ENCODE results near the gene NACC2. TPM values are rescaled to one million over a fixed set of nuclear protein-coding genes. Genes with fewer than 3 reads are reported as not detected.

The NACC2 gene
- total and polyA plus RNA-seq, 2 of the 8 experiments (the other 6 are each of a cell fraction or from before 2014, with no cell fraction given) = 8.3 to 14.0 TPM

DNA sequence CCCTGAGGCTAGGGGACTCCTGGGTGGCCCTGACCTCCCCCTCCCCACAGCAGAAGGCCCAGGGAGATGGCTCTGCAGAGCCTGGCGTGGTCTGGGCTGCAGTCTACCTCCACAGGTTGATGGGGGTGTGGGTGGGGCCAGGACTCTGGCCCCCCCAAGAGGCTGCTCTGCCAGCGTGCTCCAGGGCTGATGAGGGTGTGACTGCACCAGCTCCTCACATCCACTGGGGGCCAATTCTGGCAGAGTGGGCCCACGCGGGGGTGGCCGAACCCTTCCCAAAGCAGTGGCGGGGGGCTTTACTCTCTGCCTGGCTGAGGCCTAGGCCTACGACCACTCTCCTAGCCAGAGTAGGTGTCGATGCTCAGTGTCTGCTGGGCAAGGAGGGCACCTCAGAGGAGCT lies 105.9 kb downstream of the NACC2 start:
- no peaks in the 10 kb centered on the region for H3K79me2 ChIP-seq (ENCODE audit: control insufficient read depth in 1 of 2, insufficient read depth in 2 of 2, low read length in 2 of 2)
- H4K5ac ChIP-seq (ENCODE audit: insufficient read length, low read depth, low read length) = no peak overlapping the region
- H2BK15ac ChIP-seq (ENCODE audit: low read length) = no peak overlapping the region
- H2AK5ac ChIP-seq (ENCODE audit: low read depth, low read length) = no peak overlapping the region
- ChIA-PET POLR2A (ENCODE audit: partially characterized antibody) (interaction anchor here (0.8 to 1.4 kb wide), 3 partner anchors 9 to 62 kb away, joined by 3 to 5 read pairs (median 3); no protein-coding TSS in a partner anchor), CTCF (ENCODE audit: partially characterized antibody) (interaction anchor here (0.6 to 3.9 kb wide), 13 partner anchors 12 to 150 kb away, joined by 3 to 16 read pairs (median 3); no protein-coding TSS in a partner anchor)
- H4K20me1 ChIP-seq (replicated peaks in 1 of 2; ENCODE audit: control insufficient read depth in 1 of 2, insufficient read depth in 2 of 2, low read length in 2 of 2) = no peaks in the 10 kb centered on the region
- H2BK20ac ChIP-seq (ENCODE audit: low read length) = no peak overlapping the region
- no peak for FAIRE-seq
- H3K36me3 ChIP-seq (ENCODE audit: control insufficient read depth in 2 of 4, insufficient read depth in 4 of 4, low read length in 3 of 4) = no peaks in the 10 kb centered on the region
- no peak overlapping the region for H3K56ac ChIP-seq (replicated peaks; ENCODE audit: insufficient read length, low read depth, low read length)
- no peak overlapping the region for H3K27ac ChIP-seq (ENCODE audit: low read depth, low read length)
- WGBS, 2 experiments (ENCODE audit: extremely low coverage in 1 of 2, insufficient coverage in 1 of 2, insufficient read length in 1 of 2, insufficient replicate concordance in 2 of 2, low coverage in 1 of 2, low lambda C conversion rate in 2 of 2, missing lambda C conversion rate in 1 of 2) = 80% methylated on average over 8 of the region's 8 CpGs; no CpG with 5 or more reads in 1 of the 2 experiments
- DNase-seq (ENCODE audit: low read depth in 1 of 2, low spot score in 2 of 2) = no peak
- no peak overlapping the region for H2BK5ac ChIP-seq (ENCODE audit: low read depth, low read length)
- peak overlapping the region; percentile 32; the same call in 1 of the 2 replicates for H3K18ac ChIP-seq (ENCODE audit: extremely low read depth, low read length)
- TF ChIP-seq CHD1 (IDR thresholded peaks at IDR 0.05; ENCODE audit: low read depth, low read length) (no peak), SUZ12 (IDR thresholded peaks at IDR 0.05; ENCODE audit: low read length) (no peak), NRF1 (IDR thresholded peaks at IDR 0.05; ENCODE audit: low read depth, low read length) (no peak), GABPA (IDR thresholded peaks at IDR 0.05; ENCODE audit: borderline replicate concordance, insufficient read depth, low read length) (no peak), BACH1 (IDR thresholded peaks at IDR 0.05; ENCODE audit: low read length) (no peak), FOSL1 (IDR thresholded peaks at IDR 0.05; ENCODE audit: insufficient read depth, low read depth, low read length) (no peak)
- TF ChIP-seq, protein P1, sequence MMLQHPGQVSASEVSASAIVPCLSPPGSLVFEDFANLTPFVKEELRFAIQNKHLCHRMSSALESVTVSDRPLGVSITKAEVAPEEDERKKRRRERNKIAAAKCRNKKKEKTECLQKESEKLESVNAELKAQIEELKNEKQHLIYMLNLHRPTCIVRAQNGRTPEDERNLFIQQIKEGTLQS (IDR thresholded peaks at IDR 0.05; ENCODE audit: insufficient read depth, low read depth, low read length) = no peak
- no peak overlapping the region for H2AFZ ChIP-seq (ENCODE audit: low read length)
- H2BK12ac ChIP-seq (ENCODE audit: low read depth, low read length) = peak overlapping the region; percentile 27; the same call in 1 of the 2 replicates
- H3K27me3 ChIP-seq (replicated peaks in 1 of 4; ENCODE audit: control insufficient read depth in 3 of 4, extremely low read depth in 1 of 4, insufficient read depth in 3 of 4, low read length in 3 of 4) = no peaks in the 10 kb centered on the region
- H3K23ac ChIP-seq (ENCODE audit: insufficient read length) = no peak overlapping the region
- no peak overlapping the region for H3K4me2 ChIP-seq (ENCODE audit: insufficient read depth in 1 of 2, low read depth in 2 of 2, low read length in 2 of 2)
- H3K79me1 ChIP-seq (ENCODE audit: low read depth, low read length) = no peaks in the 10 kb centered on the region
- H4K91ac ChIP-seq (replicated peaks; ENCODE audit: insufficient read length, low read length) = no peak overlapping the region
- no peak overlapping the region for H3K4me3 ChIP-seq (ENCODE audit: extremely low read depth in 1 of 4, insufficient read depth in 2 of 4, low read depth in 3 of 4, low read length in 4 of 4)
- no peak overlapping the region for H2BK120ac ChIP-seq (replicated peaks; ENCODE audit: low read depth, low read length)
- H3K4ac ChIP-seq (replicated peaks; ENCODE audit: insufficient read length, low read depth, low read length) = no peak overlapping the region
- H3K23me2 ChIP-seq (ENCODE audit: low read depth, low read length) = no peaks in the 10 kb centered on the region; the same call in 1 of the 2 replicates
- no peak overlapping the region for H3K14ac ChIP-seq (ENCODE audit: insufficient read length)
- H4K8ac ChIP-seq (ENCODE audit: extremely low read depth, insufficient read depth, low read length) = no peak overlapping the region
- no peak overlapping the region for H3K9ac ChIP-seq (replicated peaks in 1 of 4; ENCODE audit: extremely low read depth in 1 of 4, low read depth in 3 of 4, low read length in 3 of 4)
- no peaks in the 10 kb centered on the region for H3K9me3 ChIP-seq (ENCODE audit: insufficient read depth in 2 of 2, low read depth in 1 of 2, low read length in 1 of 2)
- peaks cover 9 to 31% (median 27%) of the 10 kb centered on the region in 4 experiments for H3K4me1 ChIP-seq (replicated peaks in 1 of 4; ENCODE audit: control insufficient read depth in 3 of 4, insufficient read depth in 4 of 4, low read length in 3 of 4)
